ELF-1 (cell line): Measurements from ENCODE around the gene TERT.
A peak's percentile ranks its signal among the peaks of the same experiment; 100 is the strongest.

ENCODE experiments used
- DNase-seq: peaks from one replicate; pipeline ENCODE4 v3.0.0-alpha.2; 2016; ENCODE audit warnings: low read depth, low spot score

Gene TERT

DNA sequence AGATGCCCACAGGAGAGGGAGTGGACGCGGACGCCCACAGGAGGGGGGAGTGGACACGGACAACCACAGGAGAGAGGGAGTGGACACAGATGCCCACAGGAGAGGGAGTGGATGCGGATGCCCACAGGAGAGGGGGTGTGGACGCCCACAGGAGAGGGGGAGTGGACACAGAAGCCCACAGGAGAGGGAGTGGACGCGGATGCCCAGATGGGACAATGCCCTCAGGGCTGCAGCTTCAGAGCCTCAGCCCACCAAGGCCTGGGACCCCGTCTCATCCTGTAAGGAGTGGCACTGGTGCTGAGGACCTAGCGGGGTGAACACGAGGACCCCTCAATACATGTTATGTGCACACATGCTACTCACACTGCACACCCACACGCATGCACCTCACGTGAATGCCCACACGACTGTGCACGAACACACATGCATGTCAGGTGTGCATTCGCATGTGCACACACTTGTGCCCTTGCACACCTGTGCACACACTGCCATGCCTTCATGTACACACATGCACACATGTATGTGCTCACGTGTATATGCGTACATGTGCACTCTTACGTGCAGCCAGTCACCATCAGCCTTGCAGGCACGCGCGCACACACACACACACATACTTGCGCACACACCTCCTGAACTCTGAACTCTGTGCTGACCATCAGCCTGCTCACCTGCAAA lies 34.9 kb downstream of the TERT start:
- no peak for DNase-seq

GRCh38 chr5:1257841-1258240 lies 37.0 kb downstream of the TERT start:
- no peak for DNase-seq

GRCh38 chr5:1257363-1257762 lies 37.5 kb downstream of the TERT start:
- no peak for DNase-seq

GRCh38 chr5:1256776-1257175 lies 38.1 kb downstream of the TERT start:
- DNase-seq: no peak

DNA sequence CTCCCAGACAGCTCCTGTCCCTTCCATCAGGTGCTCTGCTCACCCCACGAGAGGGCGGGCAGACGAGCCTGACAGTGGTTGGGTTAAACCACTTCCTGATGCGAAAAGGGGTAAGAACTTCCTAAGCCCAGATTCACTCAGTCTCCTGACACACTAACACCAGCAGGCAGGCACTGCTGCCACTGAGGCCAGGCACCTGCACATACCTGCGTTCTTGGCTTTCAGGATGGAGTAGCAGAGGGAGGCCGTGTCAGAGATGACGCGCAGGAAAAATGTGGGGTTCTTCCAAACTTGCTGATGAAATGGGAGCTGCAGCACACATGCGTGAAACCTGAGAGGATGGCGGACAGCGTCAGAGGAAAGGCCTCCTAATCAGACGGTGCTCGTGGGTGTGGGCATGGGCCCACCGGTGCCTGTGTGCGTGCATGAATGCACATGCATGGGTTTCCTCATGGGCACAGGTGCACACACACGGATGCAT lies 39.7 kb downstream of the TERT start:
- no peak for DNase-seq

DNA sequence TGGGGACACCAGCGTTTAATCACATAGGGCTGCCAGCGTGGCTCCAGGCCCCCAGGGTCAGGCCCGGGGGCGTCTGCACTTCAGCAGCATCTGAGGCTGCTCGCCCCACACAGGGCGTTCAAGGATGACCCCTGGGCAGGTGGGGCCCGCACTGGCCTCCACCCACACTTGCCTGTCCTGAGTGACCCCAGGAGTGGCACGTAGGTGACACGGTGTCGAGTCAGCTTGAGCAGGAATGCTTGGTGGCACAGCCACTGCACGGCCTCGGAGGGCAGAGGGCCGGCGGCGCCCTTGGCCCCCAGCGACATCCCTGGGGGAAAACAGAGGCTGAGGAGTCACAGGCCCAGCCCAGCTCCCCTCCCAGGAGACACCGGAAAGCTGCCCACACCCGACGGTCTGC lies 40.7 kb downstream of the TERT start:
- no peak for DNase-seq

GRCh38 chr5:1253456-1254105 lies 41.3 kb downstream of the TERT start:
- no peak for DNase-seq

DNA sequence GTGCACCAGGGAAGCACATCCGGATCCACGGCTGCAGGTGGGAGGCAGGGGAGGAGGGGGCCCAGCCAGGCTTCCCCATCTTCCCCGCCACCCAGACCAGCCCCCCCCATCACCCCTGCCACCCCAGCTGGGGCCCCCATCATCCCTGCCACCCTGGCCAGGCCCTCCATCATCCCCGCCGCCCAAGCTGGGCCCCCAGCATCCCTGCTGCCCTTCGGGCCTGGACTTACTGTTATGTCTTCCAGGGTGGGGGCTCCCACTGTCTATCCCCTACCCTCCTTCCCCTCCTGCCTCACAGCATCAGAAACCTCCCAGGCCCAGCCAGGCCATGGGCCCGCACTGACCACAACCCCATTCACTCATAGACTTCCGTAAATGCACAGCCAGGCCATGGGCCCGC lies 42.2 kb downstream of the TERT start:
- no peak for DNase-seq

DNA sequence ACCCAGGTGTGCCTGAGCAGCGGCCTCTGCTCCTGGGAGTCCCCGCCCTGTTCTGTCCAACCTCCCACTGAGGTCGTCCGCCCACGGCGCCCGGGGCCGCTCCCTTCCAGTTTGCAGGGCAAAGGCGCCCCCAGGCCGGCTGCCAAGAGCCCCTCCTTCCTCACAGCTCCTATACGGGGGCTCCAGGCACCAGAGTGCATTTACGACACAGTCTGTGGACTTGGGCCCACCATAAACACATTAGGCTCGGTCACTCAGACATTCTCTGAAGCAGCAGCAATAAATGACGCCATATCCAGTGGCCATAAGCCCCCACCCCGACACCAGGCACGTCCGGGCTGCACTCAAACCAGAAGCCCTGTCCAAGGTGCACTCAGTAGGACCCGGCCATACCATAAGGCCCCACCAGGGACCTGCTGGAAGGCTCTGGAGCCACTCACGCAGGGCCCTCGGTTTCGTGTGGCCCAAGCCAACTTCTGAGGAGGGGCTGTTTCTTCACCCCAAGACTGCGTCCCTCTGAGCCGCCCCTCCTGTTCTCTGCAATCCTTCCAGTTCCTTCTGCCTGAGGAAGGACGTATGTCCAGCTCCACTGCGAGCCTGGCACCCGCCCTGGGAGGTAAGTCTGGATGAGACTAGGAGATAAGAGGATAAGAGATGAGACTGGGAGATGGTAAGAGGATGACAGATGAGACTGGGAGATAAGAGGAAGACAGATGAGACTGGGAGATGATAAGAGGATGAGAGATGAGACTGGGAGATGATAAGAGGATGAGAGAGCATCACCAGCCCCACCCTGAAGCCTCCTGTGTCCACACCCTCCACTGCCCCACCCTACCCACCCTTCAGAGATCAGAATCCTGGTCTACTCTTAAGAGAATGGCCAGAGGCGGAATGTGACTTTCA lies 42.9 kb downstream of the TERT start:
- DNase-seq: peak; percentile 27

DNA sequence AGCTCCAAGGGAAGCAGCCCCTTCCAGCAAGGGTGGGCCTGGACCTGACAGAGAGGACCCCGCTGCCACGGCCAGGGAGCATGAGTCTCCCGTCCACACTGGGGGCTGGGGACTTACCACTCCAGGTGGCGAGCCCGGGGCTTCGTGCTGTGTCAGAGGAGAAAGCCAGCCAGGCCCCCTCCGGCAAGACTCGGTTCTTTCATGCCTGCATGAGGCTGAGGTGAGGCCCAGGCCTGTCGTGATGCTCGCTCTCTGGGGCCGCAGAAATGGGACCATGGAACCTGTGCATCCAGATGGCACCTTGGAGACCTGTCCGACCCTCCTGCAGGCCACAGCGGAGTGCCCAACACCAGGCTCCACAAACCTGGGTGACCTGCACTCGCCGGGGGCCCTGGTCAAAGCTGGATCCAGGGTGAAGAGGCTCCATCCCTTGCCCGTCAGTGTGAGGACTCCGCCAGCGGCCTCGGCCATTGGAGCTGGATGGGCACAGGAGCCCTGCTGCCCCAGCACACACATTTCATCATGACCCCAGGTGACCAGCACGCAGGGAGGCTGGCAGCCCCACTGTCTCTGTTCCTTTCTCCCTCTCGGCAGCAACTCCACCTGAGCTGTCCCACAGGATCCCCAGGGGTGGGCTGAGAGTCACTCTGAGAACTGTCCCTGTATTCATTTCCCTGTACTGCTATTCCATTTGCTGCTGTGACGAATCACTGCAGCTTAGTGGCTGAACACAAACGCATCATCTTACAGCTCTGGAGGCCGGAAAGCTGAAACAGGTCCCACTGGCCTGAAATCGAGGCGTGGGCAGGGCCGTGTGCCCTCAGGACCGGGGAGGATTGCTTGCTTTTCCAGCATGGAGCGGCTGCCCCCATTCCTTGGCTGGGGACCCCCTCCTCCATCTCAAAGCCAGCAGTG lies 45.2 kb downstream of the TERT start:
- DNase-seq: no peak

DNA sequence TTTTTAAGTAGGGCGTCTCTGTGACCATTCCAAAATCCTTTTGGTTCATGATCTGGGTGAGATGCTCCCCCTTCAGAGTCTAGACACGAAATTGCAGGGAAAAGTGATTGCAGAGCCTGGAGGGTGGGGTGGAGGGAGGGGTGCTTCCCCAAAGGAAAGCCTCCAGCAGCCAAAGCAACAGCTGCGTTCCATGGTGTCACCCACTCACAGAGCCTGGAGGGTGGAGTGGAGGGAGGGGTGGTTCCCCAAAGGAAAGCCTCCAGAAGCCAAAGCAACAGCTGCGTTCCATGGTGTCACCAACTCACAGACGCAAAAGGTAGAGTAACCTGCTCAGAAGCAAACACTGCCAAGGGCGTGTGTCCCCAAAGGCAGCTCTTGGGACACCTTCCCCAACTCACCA lies 47.1 kb downstream of the TERT start:
- DNase-seq: no peak

DNA sequence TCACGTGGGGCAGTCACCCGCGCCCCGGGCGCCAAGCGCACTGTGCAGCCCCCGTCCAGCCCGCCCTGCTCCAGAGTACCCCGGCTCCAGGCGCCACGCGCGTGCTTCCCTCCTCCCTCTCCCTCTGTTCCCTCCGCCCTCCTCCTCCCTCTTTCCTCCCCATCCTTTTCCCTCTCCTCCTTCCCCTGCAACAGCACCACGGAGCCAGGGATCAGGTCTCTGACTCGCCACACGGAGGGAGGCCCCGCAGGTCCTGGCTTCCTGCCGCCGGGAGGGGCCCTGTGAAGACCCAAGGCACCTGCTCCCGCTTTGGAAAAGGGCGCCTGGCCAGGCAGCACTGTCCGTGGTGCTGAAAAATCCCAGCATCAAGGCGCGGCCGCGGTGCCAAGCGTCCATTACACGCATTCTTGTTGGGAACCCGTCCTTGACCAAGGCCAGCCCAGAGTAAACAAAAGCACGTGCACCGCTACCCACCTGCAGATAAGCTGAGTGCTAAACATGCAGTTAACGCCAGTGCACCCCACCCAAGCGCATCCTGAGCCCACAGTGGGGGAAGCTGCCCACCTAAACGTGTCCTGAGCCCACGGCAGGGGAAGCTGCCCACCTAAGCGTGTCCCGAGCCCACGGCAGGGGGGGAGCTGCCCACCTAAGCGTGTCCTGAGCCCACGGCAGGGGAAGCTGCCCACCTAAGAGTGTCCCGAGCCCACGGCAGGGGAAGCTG lies 48.0 kb downstream of the TERT start:
- DNase-seq: peak; percentile 85

DNA sequence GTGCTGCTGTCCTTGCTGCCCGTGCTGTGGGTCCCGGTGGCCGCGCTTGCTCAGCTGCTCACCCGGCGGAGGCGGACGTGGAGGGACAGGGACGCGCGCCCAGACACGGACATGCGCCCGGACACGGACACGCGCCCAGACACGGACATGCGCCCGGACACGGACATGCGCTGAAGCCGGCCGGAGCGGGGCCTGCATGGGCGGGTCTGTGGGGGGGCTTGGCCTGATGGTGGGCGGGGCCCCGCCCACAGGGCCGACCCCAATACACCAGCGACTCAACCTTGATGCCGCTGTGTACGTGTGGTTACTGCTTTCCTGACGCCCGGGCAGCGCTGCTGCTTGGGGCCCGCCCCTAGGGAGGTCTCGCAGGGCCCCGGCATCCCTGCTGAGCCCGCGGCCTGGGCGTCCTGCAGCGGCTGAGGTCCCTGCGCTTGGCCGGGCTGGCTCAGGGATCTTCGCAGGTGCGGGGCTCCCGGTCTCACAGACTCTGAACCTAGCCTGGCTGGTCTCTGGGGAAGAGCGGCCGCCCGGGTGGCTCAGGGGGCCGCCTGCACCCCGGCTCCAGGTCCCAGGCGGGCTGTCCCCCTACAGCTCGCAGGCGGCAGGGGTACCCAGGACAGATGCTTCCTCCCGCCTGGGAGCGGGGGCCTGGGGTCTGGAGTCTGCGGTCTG lies 48.8 kb downstream of the TERT start:
- no peak for DNase-seq

DNA sequence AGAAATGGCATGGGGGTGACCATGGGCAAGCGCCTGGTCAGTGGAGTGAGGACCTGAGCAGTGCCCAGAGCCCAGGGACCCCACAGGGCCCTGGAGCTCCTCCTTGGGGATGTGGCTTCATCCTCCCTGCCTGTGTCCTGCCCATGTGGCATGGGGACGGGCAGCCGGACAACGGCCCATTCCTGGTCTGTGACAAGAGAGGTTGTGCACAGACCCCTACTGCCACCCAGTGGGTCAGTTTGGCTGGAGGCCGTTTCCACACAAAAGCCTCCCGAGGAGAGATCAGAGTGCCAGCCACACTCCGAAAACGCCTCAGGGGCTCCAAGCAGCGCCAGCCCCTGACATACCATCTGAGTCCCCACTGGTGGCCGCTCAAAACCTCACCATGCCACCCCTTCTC lies 49.9 kb downstream of the TERT start:
- peak; percentile 45 for DNase-seq

DNA sequence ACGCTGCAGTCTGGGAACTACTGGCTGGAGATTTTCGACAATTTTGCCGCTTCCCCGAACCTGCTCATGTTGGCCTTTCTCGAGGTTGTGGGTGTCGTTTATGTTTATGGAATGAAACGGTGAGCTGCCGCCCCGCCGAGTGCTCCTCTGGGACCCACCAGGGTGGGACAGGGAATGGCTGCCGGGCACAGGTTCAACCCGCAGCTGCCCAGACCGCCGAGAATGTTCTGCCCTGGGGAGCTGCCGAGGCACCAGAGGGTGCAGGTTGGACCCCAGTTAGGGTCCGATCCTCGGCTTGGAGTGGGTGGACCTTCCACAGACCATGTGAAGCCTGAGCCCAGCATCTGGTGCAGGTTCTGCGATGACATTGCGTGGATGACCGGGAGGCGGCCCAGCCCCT lies 50.6 kb downstream of the TERT start:
- DNase-seq: no peak

- peak; percentile 86 for DNase-seq
These were observed 51.3 kb downstream of the TERT start for GRCh38 chr5:1243487-1244130.

DNA sequence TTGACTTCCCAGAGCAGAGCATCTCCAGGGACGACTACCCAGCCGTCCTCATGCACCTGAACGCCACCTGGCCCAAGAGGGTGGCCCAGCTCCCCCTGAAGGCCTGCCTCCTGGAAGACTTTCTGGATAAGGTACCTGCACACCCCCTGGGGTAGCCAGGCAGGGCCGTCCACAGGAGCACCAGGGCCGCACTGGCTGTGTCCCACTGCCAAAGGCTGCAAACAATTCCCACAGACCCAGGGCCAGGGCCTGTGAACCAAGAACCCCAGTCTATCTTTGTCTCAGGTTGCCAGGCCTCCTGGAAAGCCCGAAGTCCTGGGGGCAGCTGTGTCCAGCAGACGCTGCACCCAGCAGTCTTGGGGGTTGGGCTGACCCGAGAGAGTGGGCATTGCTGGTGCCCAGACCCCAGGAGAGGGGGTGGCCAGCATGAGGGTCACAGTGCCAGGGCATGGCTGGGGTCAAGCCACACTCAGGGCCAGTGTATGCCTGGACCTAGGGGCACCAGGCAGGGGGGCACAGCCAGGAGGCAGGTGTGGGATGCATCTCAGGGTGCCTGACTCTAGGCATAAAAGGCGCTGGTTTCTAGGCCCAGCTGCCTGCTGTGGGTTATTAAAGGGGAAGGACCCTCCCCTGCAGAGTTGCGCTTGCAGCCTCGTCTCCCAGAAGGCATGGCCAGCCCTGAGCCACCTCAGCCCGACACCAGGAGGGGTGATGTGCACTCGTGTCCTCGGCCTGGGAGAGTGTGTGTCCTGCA lies 52.0 kb downstream of the TERT start:
- peak; percentile 16 for DNase-seq

- no peak for DNase-seq
These were observed 53.3 kb downstream of the TERT start for GRCh38 chr5:1241509-1242080.
